Ishikawa (cell line): ENCODE measurements around the gene RAB12.

Source experiments
- CEBPB ChIP-seq: IDR thresholded peaks from 2 replicates; pipeline ENCODE4 v1.6.1; 2012
- CREB1 ChIP-seq: IDR thresholded peaks from 2 replicates; pipeline ENCODE4 v1.6.1; 2012; ENCODE audit warnings: low read depth
- EGR1 ChIP-seq: IDR thresholded peaks from 2 replicates; pipeline ENCODE4 v1.6.1; 2012
- EP300 ChIP-seq: IDR thresholded peaks from 2 replicates; pipeline ENCODE4 v1.6.1; 2012; ENCODE audit warnings: borderline replicate concordance
- FOXM1 ChIP-seq: IDR thresholded peaks from 2 replicates; pipeline ENCODE4 v1.6.1; 2012; ENCODE audit warnings: low read depth, borderline replicate concordance
- NFIC ChIP-seq: IDR thresholded peaks from 2 replicates; pipeline ENCODE4 v1.6.1; 2012
- RAD21 ChIP-seq: IDR thresholded peaks from 2 replicates; pipeline ENCODE4 v1.6.1; 2012; ENCODE audit warnings: low read depth
- REST ChIP-seq: IDR thresholded peaks from 2 replicates; pipeline ENCODE4 v1.6.1; 2012; ENCODE audit warnings: low read depth, mild to moderate bottlenecking
- TAF1 ChIP-seq: IDR thresholded peaks from 2 replicates; pipeline ENCODE4 v1.6.1; 2012; ENCODE audit warnings: low read depth, mild to moderate bottlenecking
- TCF12 ChIP-seq: IDR thresholded peaks from 2 replicates; pipeline ENCODE4 v1.6.1; 2012; ENCODE audit warnings: low read depth
- TEAD4 ChIP-seq: IDR thresholded peaks from 2 replicates; pipeline ENCODE4 v1.6.1; 2012
- USF1 ChIP-seq: IDR thresholded peaks from 2 replicates; pipeline ENCODE4 v1.6.1; 2012
- YY1 ChIP-seq: IDR thresholded peaks from 2 replicates; pipeline ENCODE4 v1.6.1; 2012; ENCODE audit warnings: low read depth
- ZBTB7A ChIP-seq: IDR thresholded peaks from 2 replicates; pipeline ENCODE4 v1.6.1; 2012; ENCODE audit warnings: low read depth
- TF ChIP-seq, protein P1 (sequence below): IDR thresholded peaks from 2 replicates; pipeline ENCODE4 v1.6.1; 2012

Gene RAB12

GRCh38 chr18:8626414-8627106 lies 17.3 kb downstream of the RAB12 start:
- TF ChIP-seq ZBTB7A = no peak
- TF ChIP-seq REST = no peak
- no peak for TF ChIP-seq CEBPB
- no peak for TF ChIP-seq TAF1
- TF ChIP-seq, protein P1, sequence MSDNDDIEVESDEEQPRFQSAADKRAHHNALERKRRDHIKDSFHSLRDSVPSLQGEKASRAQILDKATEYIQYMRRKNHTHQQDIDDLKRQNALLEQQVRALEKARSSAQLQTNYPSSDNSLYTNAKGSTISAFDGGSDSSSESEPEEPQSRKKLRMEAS = no peak
- TF ChIP-seq YY1 = no peak
- TF ChIP-seq NFIC = no peak
- TF ChIP-seq USF1 = no peak
- TF ChIP-seq RAD21 = no peak
- no peak for TF ChIP-seq CREB1
- no peak for TF ChIP-seq EGR1
- no peak for TF ChIP-seq EP300

DNA sequence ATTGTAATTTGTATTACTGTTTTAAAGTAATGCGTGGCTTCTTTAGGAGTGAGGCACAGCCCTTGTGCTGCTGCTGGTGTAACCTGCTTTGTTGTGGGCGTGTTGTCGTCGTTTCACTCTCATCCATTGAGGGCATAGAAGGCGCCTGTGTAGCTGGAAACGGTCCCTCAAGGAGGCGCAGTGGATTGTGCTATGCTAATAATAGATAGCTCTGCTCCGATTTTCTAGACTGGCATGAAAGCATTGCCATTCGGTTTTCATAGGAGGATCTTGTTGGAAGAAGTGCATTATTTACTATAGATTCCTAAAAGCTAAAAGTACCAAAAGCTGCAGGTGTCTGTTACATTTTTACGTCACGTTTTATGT lies 17.9 kb downstream of the RAB12 start:
- TF ChIP-seq REST (no peak), TAF1 (no peak), TEAD4 (no peak), EGR1 (no peak), ZBTB7A (no peak), FOXM1 (no peak)

GRCh38 chr18:8627540-8627939 lies 18.3 kb downstream of the RAB12 start:
- TF ChIP-seq, protein P1 = no peak
- TF ChIP-seq USF1 = no peak
- TF ChIP-seq EGR1 = no peak
- no peak for TF ChIP-seq FOXM1
- no peak for TF ChIP-seq ZBTB7A
- no peak for TF ChIP-seq YY1
- no peak for TF ChIP-seq REST
- TF ChIP-seq RAD21 = no peak
- TF ChIP-seq EP300 = no peak
- TF ChIP-seq TAF1 = no peak
- TF ChIP-seq CEBPB = no peak
- TF ChIP-seq TEAD4 = no peak
- no peak for TF ChIP-seq CREB1
- TF ChIP-seq NFIC = no peak
- TF ChIP-seq TCF12 = no peak

DNA sequence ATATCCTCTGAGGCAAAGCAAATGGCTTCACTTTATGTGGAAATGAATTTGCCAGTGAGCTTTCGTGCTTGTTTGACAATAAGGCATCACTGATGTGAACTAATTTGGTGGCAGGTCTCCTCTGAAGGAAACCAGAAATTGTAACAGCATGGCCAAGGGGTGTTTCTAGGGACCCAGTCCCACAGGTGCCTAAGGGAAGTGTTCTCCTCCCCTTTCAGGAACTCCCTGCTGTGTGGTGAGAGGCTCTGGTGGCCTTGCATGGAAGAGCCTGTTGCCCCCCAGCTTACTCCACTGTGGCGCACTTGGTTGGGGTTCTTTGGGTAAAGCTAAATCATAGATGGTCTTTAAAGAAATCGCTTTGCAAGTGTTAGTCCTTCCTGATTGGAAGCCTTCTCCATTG lies 20.4 kb downstream of the RAB12 start:
- no peak for TF ChIP-seq EGR1
- no peak for TF ChIP-seq CREB1
- TF ChIP-seq REST = no peak
- TF ChIP-seq CEBPB = no peak
- no peak for TF ChIP-seq EP300
- TF ChIP-seq, protein P1 = no peak
- no peak for TF ChIP-seq TCF12
- TF ChIP-seq NFIC = no peak
- no peak for TF ChIP-seq FOXM1
- TF ChIP-seq RAD21 = no peak
- TF ChIP-seq TAF1 = no peak
- TF ChIP-seq USF1 = no peak
